Measurements from ENCODE around the gene TAGAP. TPM values are rescaled to one million over a fixed set of nuclear protein-coding genes. Genes with fewer than 3 reads are reported as not detected.

The TAGAP gene
- total RNA-seq, 2 experiments from 2014 or later, result 245 to 261 TPM

GRCh38 chr6:159092631-159093030 lies 47.8 kb upstream of the TAGAP start:
- no peaks in the 10 kb centered on the region for H3K9me3 Mint-ChIP-seq
- ATAC-seq (ENCODE audit: poor library complexity), result no peak
- H3K27ac Mint-ChIP-seq, result peak overlapping the region; percentile 37
- Histone ChIP-seq H3K4me3 (ENCODE audit: low read length) (no peak overlapping the region), H3K4me1 (ENCODE audit: insufficient read depth, low read length) (peaks cover 30% of the 10 kb centered on the region), H3K27me3 (ENCODE audit: control insufficient read depth in 1 of 2, insufficient read depth in 2 of 2, low read length in 2 of 2) (no peaks in the 10 kb centered on the region), H3K9me3 (ENCODE audit: control insufficient read depth in 1 of 2, insufficient read depth in 1 of 2, low read length in 2 of 2) (no peaks in the 10 kb centered on the region), H3K27ac (ENCODE audit: low read depth in 1 of 2, low read length in 2 of 2) (no peak overlapping the region), H3K36me3 (ENCODE audit: insufficient read depth, low read length) (no peaks in the 10 kb centered on the region)
- no peaks in the 10 kb centered on the region for H3K27me3 Mint-ChIP-seq
- H3K4me1 Mint-ChIP-seq (ENCODE audit: low read depth), result peaks cover 40% of the 10 kb centered on the region
- peak in 2 of 14 experiments; percentile 35 to 37 for DNase-seq
- POLR2A ChIA-PET, result interaction anchor here (1.5 to 9.6 kb wide), 2 partner anchors 49 to 92 kb away, joined by 4 to 99 read pairs; partner anchors contain the start of genes RSPH3 and TAGAP
- no peak for TF ChIP-seq CTCF (IDR thresholded peaks at IDR 0.05)
- no peaks in the 10 kb centered on the region for H3K36me3 Mint-ChIP-seq (ENCODE audit: low read depth)
- intact Hi-C loops (cut with DNase I, micrococcal nuclease), result no loop called here
- CTCF ChIA-PET, result interaction anchor here (2.1 to 2.2 kb wide), 2 partner anchors 28 to 50 kb away, joined by 6 read pairs; no protein-coding TSS in a partner anchor
- no peak overlapping the region for H3K4me3 Mint-ChIP-seq

GRCh38 chr6:159090530-159091480 lies 46.0 kb upstream of the TAGAP start:
- H3K27ac Mint-ChIP-seq, result no peak overlapping the region
- peaks cover 24% of the 10 kb centered on the region for H3K4me1 ChIP-seq (ENCODE audit: insufficient read depth, low read length)
- no peaks in the 10 kb centered on the region for H3K27me3 Mint-ChIP-seq
- H3K4me3 Mint-ChIP-seq, result no peak overlapping the region
- no peak for ATAC-seq (ENCODE audit: poor library complexity)
- DNase-seq, result no peak
- TF ChIP-seq CTCF (IDR thresholded peaks at IDR 0.05), result no peak
- no peaks in the 10 kb centered on the region for H3K9me3 ChIP-seq (ENCODE audit: control insufficient read depth in 1 of 2, insufficient read depth in 1 of 2, low read length in 2 of 2)
- no peaks in the 10 kb centered on the region for H3K9me3 Mint-ChIP-seq
- no peaks in the 10 kb centered on the region for H3K27me3 ChIP-seq (ENCODE audit: control insufficient read depth in 1 of 2, insufficient read depth in 2 of 2, low read length in 2 of 2)
- H3K36me3 ChIP-seq (ENCODE audit: insufficient read depth, low read length), result no peaks in the 10 kb centered on the region
- H3K36me3 Mint-ChIP-seq (ENCODE audit: low read depth), result no peaks in the 10 kb centered on the region
- no peak overlapping the region for H3K4me3 ChIP-seq (ENCODE audit: low read length)
- H3K27ac ChIP-seq (ENCODE audit: low read depth in 1 of 2, low read length in 2 of 2), result no peak overlapping the region
- H3K4me1 Mint-ChIP-seq (ENCODE audit: low read depth), result peaks cover 27% of the 10 kb centered on the region
- ChIA-PET POLR2A (interaction anchor here (1.4 to 9.6 kb wide), 2 partner anchors 11 to 48 kb away, joined by 3 to 99 read pairs; partner anchors contain the start of gene TAGAP), CTCF (no interaction called here)
- intact Hi-C loops (cut with DNase I, micrococcal nuclease), result no loop called here

- H3K4me1 Mint-ChIP-seq (ENCODE audit: low read depth), result peaks cover 20% of the 10 kb centered on the region
- no peaks in the 10 kb centered on the region for H3K27me3 Mint-ChIP-seq
- no peaks in the 10 kb centered on the region for H3K36me3 Mint-ChIP-seq (ENCODE audit: low read depth)
- H3K4me1 ChIP-seq (ENCODE audit: insufficient read depth, low read length), result peaks cover 16% of the 10 kb centered on the region
- H3K9me3 ChIP-seq (ENCODE audit: control insufficient read depth in 1 of 2, insufficient read depth in 1 of 2, low read length in 2 of 2), result no peaks in the 10 kb centered on the region
- intact Hi-C loops (cut with DNase I, micrococcal nuclease), result no loop called here
- no peak overlapping the region for H3K27ac ChIP-seq (ENCODE audit: low read depth in 1 of 2, low read length in 2 of 2)
- no peaks in the 10 kb centered on the region for H3K9me3 Mint-ChIP-seq
- no peak overlapping the region for H3K27ac Mint-ChIP-seq
- ChIA-PET CTCF (interaction anchor here (1.4 kb wide), 1 partner anchor 14 kb away, joined by 5 read pairs; no protein-coding TSS in a partner anchor), POLR2A (no interaction called here)
- no peaks in the 10 kb centered on the region for H3K27me3 ChIP-seq (ENCODE audit: control insufficient read depth in 1 of 2, insufficient read depth in 2 of 2, low read length in 2 of 2)
- ATAC-seq (ENCODE audit: poor library complexity) (no peak), DNase-seq (no peak)
- TF ChIP-seq CTCF (IDR thresholded peaks at IDR 0.05), result no peak
- H3K36me3 ChIP-seq (ENCODE audit: insufficient read depth, low read length), result no peaks in the 10 kb centered on the region
- H3K4me3 ChIP-seq (ENCODE audit: low read length), result no peak overlapping the region
- no peak overlapping the region for H3K4me3 Mint-ChIP-seq
These were observed 45.1 kb upstream of the TAGAP start for GRCh38 chr6:159089909-159090308.

Measured in CD4-positive, alpha-beta T cell (primary cell).